ENCODE measurements around the gene RTN1.

DNA sequence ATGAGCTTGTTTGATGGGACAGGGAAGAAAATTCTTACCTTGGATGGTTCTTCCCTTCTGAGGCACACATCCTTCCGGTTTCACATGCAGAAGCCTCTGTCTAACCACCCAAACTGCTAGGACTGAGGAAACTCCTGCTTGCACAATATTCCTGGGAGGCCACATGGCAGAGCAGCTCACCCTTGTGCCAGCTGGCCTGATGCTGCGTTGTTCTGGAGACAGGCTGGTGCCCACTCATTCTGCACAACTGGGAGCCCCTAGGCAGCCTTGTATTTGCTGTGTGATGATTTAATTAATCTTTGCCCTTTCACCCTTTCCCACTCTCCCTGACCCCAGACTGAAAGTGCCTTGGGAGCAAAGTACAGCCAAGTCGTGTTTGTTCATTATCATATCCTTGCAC is 130.8 kb downstream of the RTN1 start:
- TF ChIP-seq EZH2 (IDR thresholded peaks at IDR 0.05; ENCODE audit: insufficient read depth, poor library complexity, severe bottlenecking) (no peak), EZH2phosphoT487 (IDR thresholded peaks at IDR 0.05; ENCODE audit: insufficient read depth, low read depth) (no peak)

Measured in GM23248 (cell line).